Transverse colon (tissue), 4 donors: Measurements from ENCODE around the gene MAST2. TPM values are rescaled to one million over a fixed set of nuclear protein-coding genes. Genes with fewer than 3 reads are reported as not detected.

ENCODE experiments used
- DNase-seq: peaks from one replicate; pipeline ENCODE4 v3.0.0-alpha.2; 2019
- H3K27ac ChIP-seq, 4 donors: fragments of 200-600 bp; sonication (generic); 2 replicates each; pipeline ENCODE4 v1.5.1; 2016 to 2018; ENCODE audit warnings: inconsistent platforms in 4 of 4
- H3K27me3 ChIP-seq: fragments of 200-600 bp; sonication (generic); 2 replicates; pipeline ENCODE4 v1.5.1; 2017; ENCODE audit warnings: inconsistent platforms
- H3K36me3 ChIP-seq, 4 donors: fragments of 200-600 bp; sonication (generic); 2 replicates each; pipeline ENCODE4 v1.5.1; 2017 to 2019; ENCODE audit warnings: inconsistent platforms in 4 of 4
- H3K4me1 ChIP-seq, 4 donors: fragments of 200-600 bp; sonication (generic); 2 replicates each; pipeline ENCODE4 v1.5.1; 2017 to 2020; ENCODE audit warnings: inconsistent platforms in 4 of 4
- H3K4me3 ChIP-seq, 4 donors: fragments of 200-600 bp; sonication (generic); 1 replicate in 1 of 4; 2 replicates in 3 of 4; pipeline versions ENCODE4 v1.5.1 to v1.6.1; 2017 to 2019; ENCODE audit warnings: inconsistent platforms in 4 of 4
- H3K9me3 ChIP-seq, 2 donors: fragments of 200-600 bp; sonication (generic); 2 replicates each; pipeline ENCODE4 v1.5.1; 2017 to 2019; ENCODE audit warnings: inconsistent platforms in 2 of 2
- EP300 ChIP-seq: sonication (generic); formaldehyde crosslinking; IDR thresholded peaks from one replicate; pipeline ENCODE4 v1.6.1; 2017; ENCODE audit warnings: antibody characterized with exemption, low read depth
- POLR2A ChIP-seq: fragments of 450-650 bp; IDR thresholded peaks from one replicate; pipeline ENCODE4 v1.6.1; 2016; ENCODE audit warnings: antibody characterized with exemption, mild to moderate bottlenecking, moderate library complexity
- POLR2AphosphoS5 ChIP-seq, 3 donors: sonication (generic); formaldehyde crosslinking; IDR thresholded peaks; one replicate each; pipeline ENCODE4 v1.6.1; 2016; ENCODE audit warnings: antibody characterized with exemption in 3 of 3
- WGBS, 2 donors: methylation state at CpG; one replicate each; pipeline ENCODE4 v1.1.5; 2018; ENCODE audit warnings: low coverage in 1 of 2; 5-methylcytosine and 5-hydroxymethylcytosine counted together
- in situ Hi-C, 4 donors: fragments of 200-750 bp; cut with MboI; loops; one replicate each; pipeline versions ENCODE4 v1.15.0 to v1.15.1; 2017; ENCODE audit warnings: low sequenced_read_pairs in 3 of 4, low pct_ligation_motif_present in 1 of 4, low pct_unique_long_range_greater_than_20kb in 1 of 4
- intact Hi-C: fragments of 100-400 bp; cut with DNase I; formaldehyde crosslinking; loops from one replicate; pipeline ENCODE4 v1.15.1; 2023; ENCODE audit warnings: low total_unique reads
- total RNA-seq, 4 donors: library from RNA; depleted of rRNA; stranded (reverse); fragments of >200 nt; gene quantifications; one replicate each; pipeline ENCODE4 v1.1.0, GENCODE V29; 2016
- TF ChIP-seq, protein P1 (sequence below), 5 experiments: fragments of 200-600 bp in 3 of 5; fragments of 450-650 bp in 2 of 5; sonication (generic) in 3 of 5; IDR thresholded peaks; 1 replicate in 2 of 5; 2 replicates in 3 of 5; pipeline ENCODE4 v1.5.1; 2016 to 2017; ENCODE audit warnings: antibody characterized with exemption in 5 of 5, inconsistent platforms in 3 of 5, mild to moderate bottlenecking in 2 of 5, moderate library complexity in 1 of 5

Gene MAST2
- total RNA-seq, 4 donors from 2014 or later = 160 to 313 (median 161) TPM

DNA sequence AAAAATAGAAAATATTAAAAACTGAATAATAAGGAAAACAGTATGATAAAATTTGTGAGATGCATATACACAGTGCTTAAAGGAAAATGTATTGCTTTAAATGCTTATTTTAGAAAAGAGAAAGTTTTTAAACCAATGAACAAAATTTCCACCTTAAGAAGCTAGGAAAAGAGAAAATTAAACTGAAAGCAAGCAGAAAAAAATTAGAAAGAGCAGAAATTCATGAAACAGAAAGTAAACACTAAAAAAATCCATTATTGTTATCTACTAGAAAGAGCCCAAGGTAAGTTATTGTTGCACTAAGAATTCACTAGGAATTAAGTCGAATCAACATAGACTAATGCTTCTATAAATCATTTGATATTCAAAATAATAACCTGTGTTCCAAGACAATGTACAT, 261.3 kb downstream of the MAST2 start:
- 90 to 100% methylated on average over 1 of the region's 1 CpG for WGBS, 2 donors
- Histone ChIP-seq H3K27ac (no peak overlapping the region), H3K4me3 (no peak overlapping the region), H3K9me3 (no peaks in the 10 kb centered on the region), H3K4me1 (peaks cover 0 to 4% (median 0%) of the 10 kb centered on the region in 4 donors), H3K36me3 (no peaks in the 10 kb centered on the region), H3K27me3 (no peaks in the 10 kb centered on the region)
- in situ Hi-C loops (no loop called here), intact Hi-C loops (no loop called here)
- DNase-seq = no peak
- TF ChIP-seq POLR2A (no peak), EP300 (no peak), POLR2AphosphoS5 (IDR thresholded peaks at IDR 0.05) (no peak)
- TF ChIP-seq, protein P1, sequence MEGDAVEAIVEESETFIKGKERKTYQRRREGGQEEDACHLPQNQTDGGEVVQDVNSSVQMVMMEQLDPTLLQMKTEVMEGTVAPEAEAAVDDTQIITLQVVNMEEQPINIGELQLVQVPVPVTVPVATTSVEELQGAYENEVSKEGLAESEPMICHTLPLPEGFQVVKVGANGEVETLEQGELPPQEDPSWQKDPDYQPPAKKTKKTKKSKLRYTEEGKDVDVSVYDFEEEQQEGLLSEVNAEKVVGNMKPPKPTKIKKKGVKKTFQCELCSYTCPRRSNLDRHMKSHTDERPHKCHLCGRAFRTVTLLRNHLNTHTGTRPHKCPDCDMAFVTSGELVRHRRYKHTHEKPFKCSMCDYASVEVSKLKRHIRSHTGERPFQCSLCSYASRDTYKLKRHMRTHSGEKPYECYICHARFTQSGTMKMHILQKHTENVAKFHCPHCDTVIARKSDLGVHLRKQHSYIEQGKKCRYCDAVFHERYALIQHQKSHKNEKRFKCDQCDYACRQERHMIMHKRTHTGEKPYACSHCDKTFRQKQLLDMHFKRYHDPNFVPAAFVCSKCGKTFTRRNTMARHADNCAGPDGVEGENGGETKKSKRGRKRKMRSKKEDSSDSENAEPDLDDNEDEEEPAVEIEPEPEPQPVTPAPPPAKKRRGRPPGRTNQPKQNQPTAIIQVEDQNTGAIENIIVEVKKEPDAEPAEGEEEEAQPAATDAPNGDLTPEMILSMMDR (IDR thresholded peaks at IDR 0.05) = no peak

DNA sequence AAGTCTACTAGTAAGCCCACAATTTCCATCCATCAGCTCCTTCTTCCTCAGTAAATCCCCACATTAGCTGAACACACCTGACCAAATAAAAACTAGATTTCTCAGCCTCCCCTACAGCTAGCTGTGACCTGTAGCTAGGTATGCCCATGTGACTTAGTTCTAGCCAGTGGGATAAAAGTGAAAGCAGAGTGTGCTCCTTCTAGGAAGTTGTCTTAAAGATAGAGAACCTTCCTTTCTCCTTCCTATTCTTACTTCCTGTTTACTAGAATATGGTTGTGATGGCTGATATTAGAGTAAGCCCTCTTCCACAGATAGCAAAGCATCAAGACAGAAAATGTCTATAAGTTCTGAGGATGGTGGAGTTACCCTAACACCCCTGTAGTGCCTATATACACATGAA, 262.0 kb downstream of the MAST2 start:
- TF ChIP-seq EP300 = no peak
- no peak for TF ChIP-seq POLR2A
- no peak for TF ChIP-seq POLR2AphosphoS5 (IDR thresholded peaks at IDR 0.05)
- TF ChIP-seq, protein P1 (IDR thresholded peaks at IDR 0.05) = no peak
- no peak overlapping the region for H3K4me3 ChIP-seq
- H3K4me1 ChIP-seq = peaks cover 0 to 4% (median 0%) of the 10 kb centered on the region in 4 donors
- H3K27ac ChIP-seq = no peak overlapping the region
- in situ Hi-C loops = no loop called here
- no peak for DNase-seq
- intact Hi-C loops = no loop called here
- H3K36me3 ChIP-seq = no peaks in the 10 kb centered on the region
- H3K27me3 ChIP-seq = no peaks in the 10 kb centered on the region
- H3K9me3 ChIP-seq = no peaks in the 10 kb centered on the region

DNA sequence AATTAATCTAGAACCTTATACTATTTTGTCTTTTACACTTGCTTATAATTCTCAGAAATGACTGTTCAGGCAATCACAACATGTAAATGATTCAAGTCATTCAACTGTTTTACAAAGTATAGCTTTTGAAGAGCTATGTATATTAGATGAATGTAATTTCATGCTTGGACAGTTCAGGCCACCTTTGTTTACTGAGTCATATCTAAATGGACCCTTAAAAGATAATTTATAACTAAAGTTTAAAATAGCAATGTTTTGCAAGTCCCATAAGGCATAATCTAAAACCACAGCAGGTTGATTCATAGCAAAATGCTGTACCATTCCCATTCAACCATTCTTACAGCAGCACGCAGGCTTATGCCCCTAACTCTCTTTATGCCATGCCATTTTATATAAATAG, 264.2 kb downstream of the MAST2 start:
- TF ChIP-seq, protein P1 (IDR thresholded peaks at IDR 0.05) = no peak
- TF ChIP-seq POLR2AphosphoS5 (IDR thresholded peaks at IDR 0.05) = no peak
- TF ChIP-seq POLR2A = no peak
- no peak for TF ChIP-seq EP300
- peaks cover 0 to 4% (median 0%) of the 10 kb centered on the region in 4 donors for H3K4me1 ChIP-seq
- H3K27ac ChIP-seq = no peak overlapping the region
- 82 to 91% methylated on average over 1 of the region's 1 CpG for WGBS, 2 donors
- H3K36me3 ChIP-seq = no peaks in the 10 kb centered on the region
- no peaks in the 10 kb centered on the region for H3K27me3 ChIP-seq
- in situ Hi-C loops = no loop called here
- DNase-seq = no peak
- intact Hi-C loops = no loop called here
- no peaks in the 10 kb centered on the region for H3K9me3 ChIP-seq
- no peak overlapping the region for H3K4me3 ChIP-seq

DNA sequence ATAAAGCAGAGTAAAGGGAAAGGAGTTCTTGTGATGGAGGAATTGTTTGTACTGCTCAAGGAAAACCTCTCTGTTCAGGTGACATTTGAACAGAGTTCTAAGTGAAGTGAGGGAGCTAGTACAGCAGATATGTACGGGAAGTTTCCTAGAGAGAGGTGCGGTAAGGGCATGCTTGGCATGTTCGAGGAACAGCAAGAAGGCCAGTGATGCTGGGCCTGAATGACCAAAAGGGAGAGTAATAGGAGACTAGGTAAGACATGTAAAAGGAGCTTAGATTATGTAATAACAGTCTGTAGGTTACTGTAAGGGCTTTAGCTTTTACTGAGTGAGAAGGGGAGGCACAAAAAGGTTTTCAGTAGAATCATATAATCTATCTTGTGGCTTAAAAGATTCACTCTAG, 265.1 kb downstream of the MAST2 start:
- no peaks in the 10 kb centered on the region for H3K36me3 ChIP-seq
- 60 to 89% methylated on average over 1 to 3 of the region's 3 CpGs for WGBS, 2 donors
- H3K27me3 ChIP-seq = no peaks in the 10 kb centered on the region
- TF ChIP-seq, protein P1 (IDR thresholded peaks at IDR 0.05) = no peak
- TF ChIP-seq POLR2AphosphoS5 (IDR thresholded peaks at IDR 0.05) (no peak), EP300 (no peak), POLR2A (no peak)
- no peak overlapping the region for H3K4me3 ChIP-seq
- intact Hi-C loops = no loop called here
- H3K4me1 ChIP-seq = no peaks in the 10 kb centered on the region
- in situ Hi-C loops = no loop called here
- no peak for DNase-seq
- H3K27ac ChIP-seq = no peak overlapping the region
- no peaks in the 10 kb centered on the region for H3K9me3 ChIP-seq
